Mesothelial cell of epicardium (in vitro differentiated cells): ENCODE data around the gene RPL35. TPM values are rescaled to one million over a fixed set of nuclear protein-coding genes. Genes with fewer than 3 reads are reported as not detected.
A peak's percentile ranks its signal among the peaks of the same experiment; 100 is the strongest.

Experiments used
- DNase-seq, 2 experiments: peaks; one replicate each; pipeline ENCODE4 v3.0.0; 2021; ENCODE audit warnings: low spot score in 2 of 2; ENCODE audit not compliant: unreplicated experiment in 2 of 2
- H3K27ac Mint-ChIP-seq: 2 replicates; pipeline ENCODE4 v1.8.0; 2021; ENCODE audit warnings: mixed read lengths
- H3K27me3 Mint-ChIP-seq: 2 replicates; pipeline ENCODE4 v1.8.0; 2021; ENCODE audit warnings: low read depth, mixed read lengths
- H3K36me3 Mint-ChIP-seq: 2 replicates; pipeline ENCODE4 v1.8.0; 2021; ENCODE audit warnings: mixed read lengths
- H3K4me1 Mint-ChIP-seq: 2 replicates; pipeline ENCODE4 v1.8.0; 2021; ENCODE audit warnings: mixed read lengths
- H3K4me3 Mint-ChIP-seq: 2 replicates; pipeline ENCODE4 v1.8.0; 2021; ENCODE audit warnings: mild to moderate bottlenecking, moderate library complexity, mixed read lengths
- H3K9me3 Mint-ChIP-seq: 2 replicates; pipeline ENCODE4 v1.8.0; 2021; ENCODE audit warnings: mixed read lengths
- total RNA-seq: library from RNA; stranded (reverse); gene quantifications from 3 replicates; pipeline ENCODE4 v1.2.1, GENCODE V29; 2021
- TF ChIP-seq, protein P1 (sequence below): fragments of 200-600 bp; sonication (generic); IDR thresholded peaks from one replicate; pipeline ENCODE4 v1.5.0; 2021; ENCODE audit warnings: antibody characterized with exemption; ENCODE audit not compliant: unreplicated experiment

The RPL35 gene
- total RNA-seq, 1 donor from 2014 or later: 1,103 TPM

DNA sequence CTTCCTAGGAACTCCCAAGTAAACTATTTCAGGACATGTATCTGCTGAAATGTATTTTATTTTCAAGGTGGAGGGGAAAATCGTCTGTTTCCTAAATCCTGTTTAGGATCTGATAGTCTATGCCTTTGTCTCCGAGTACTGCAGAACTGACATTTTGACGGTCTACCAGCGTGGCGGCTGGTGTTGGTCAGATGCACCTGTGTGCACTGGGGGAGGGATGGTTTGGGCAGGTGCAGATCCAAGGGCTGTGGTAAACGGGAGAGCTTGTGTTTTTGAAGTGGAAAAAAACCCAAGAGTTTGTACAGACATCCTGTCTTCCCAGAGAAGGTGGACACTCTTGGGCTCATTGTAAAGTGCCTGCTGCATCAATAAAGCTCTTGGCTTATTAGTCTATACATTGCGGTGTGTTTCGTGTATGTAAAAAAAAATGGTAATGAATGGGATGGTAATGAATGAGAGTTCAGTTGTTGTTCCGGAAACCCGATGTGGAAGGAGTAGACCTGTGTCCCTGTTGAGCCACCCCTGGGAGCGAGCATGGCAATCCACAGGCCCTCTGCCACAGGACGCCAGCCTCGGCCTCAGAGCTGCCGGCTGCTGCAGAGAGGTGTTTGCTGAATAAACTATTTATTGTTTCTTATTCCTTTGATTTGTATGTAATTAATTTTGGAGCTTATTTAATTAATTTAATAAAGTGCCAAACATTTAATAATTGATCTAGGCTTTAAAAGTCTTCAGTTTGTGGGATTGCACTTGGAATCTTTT lies 15.4 kb upstream of the RPL35 start:
- no peak for DNase-seq
- H3K4me1 Mint-ChIP-seq: no peaks in the 10 kb centered on the region

DNA sequence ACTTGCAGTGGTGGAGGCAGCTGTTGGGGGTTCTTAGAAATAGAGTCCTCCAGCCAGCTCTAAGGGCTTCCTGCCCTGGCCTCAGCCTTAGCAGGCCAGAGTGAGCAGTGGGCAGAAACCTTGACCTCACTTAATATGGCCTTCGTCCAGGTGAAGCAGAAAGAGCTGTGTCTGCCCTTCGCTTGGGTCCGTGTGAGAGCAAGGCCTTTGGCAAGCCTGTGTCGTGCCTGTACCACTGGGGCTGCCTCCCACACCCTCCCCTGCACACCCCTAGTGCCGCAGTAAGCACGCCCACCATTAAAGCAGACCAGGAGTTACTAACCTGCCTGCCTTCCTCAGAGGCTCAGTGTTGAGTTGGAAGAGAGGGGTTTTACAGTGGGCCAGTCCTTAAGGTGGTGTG lies 13.7 kb upstream of the RPL35 start:
- no peaks in the 10 kb centered on the region for H3K27me3 Mint-ChIP-seq
- TF ChIP-seq, protein P1, sequence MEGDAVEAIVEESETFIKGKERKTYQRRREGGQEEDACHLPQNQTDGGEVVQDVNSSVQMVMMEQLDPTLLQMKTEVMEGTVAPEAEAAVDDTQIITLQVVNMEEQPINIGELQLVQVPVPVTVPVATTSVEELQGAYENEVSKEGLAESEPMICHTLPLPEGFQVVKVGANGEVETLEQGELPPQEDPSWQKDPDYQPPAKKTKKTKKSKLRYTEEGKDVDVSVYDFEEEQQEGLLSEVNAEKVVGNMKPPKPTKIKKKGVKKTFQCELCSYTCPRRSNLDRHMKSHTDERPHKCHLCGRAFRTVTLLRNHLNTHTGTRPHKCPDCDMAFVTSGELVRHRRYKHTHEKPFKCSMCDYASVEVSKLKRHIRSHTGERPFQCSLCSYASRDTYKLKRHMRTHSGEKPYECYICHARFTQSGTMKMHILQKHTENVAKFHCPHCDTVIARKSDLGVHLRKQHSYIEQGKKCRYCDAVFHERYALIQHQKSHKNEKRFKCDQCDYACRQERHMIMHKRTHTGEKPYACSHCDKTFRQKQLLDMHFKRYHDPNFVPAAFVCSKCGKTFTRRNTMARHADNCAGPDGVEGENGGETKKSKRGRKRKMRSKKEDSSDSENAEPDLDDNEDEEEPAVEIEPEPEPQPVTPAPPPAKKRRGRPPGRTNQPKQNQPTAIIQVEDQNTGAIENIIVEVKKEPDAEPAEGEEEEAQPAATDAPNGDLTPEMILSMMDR: no peak
- H3K4me1 Mint-ChIP-seq: peaks cover 15% of the 10 kb centered on the region
- no peak overlapping the region for H3K27ac Mint-ChIP-seq
- no peaks in the 10 kb centered on the region for H3K9me3 Mint-ChIP-seq
- H3K4me3 Mint-ChIP-seq: no peak overlapping the region
- DNase-seq: no peak
- peaks cover 11% of the 10 kb centered on the region for H3K36me3 Mint-ChIP-seq

More for the DNA sequence above, 15.4 kb upstream of the RPL35 start:
- H3K27ac Mint-ChIP-seq: no peak overlapping the region
- no peak overlapping the region for H3K4me3 Mint-ChIP-seq
- peaks cover 18% of the 10 kb centered on the region for H3K36me3 Mint-ChIP-seq
- TF ChIP-seq, protein P1: no peak
- H3K27me3 Mint-ChIP-seq: no peaks in the 10 kb centered on the region
- H3K9me3 Mint-ChIP-seq: no peaks in the 10 kb centered on the region

DNA sequence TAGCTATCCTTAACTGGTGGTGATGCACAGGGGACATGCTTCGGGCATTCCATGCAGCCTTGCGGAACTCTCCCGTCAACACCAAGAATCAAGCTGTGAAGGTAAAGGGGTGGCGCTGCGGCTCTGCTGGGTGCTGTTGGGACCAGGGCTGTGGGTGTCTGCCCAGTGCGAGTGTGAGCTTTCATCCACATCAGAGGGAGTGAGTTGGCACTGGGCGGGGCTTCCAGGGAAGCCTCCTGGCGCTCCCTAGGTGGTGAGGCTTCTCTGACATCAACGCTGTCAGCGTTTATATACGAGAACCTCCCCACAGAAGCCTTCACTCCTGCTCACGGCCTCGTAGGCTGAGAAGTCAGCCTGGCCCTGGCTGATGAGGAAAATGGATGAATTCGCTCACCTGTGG lies 11.9 kb upstream of the RPL35 start:
- Mint-ChIP-seq H3K27ac (no peak overlapping the region), H3K9me3 (no peaks in the 10 kb centered on the region), H3K4me1 (peaks cover 22% of the 10 kb centered on the region), H3K27me3 (no peaks in the 10 kb centered on the region), H3K4me3 (no peak overlapping the region), H3K36me3 (peaks cover 11% of the 10 kb centered on the region)
- DNase-seq: no peak
- TF ChIP-seq, protein P1: no peak

DNA sequence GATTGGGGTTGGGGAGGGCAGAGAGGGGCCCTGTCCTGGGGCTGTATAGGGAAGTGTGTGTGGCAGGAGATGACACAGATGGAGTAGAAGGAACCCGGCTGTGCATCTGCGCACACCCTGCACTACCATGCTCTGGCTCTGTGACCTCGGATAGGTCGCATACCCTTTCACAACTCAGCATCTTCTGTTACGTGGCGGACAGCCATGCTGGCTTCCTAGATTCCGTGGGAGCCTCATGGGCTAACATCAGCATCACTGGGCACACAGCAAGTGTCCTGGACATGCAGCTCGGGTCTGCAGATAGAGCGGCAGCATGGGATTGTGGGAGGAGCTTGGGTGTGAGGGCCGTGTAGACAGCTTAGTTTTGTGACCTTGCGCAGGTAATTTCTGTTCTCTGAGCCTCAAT lies 9.4 kb upstream of the RPL35 start:
- no peaks in the 10 kb centered on the region for H3K9me3 Mint-ChIP-seq

DNA sequence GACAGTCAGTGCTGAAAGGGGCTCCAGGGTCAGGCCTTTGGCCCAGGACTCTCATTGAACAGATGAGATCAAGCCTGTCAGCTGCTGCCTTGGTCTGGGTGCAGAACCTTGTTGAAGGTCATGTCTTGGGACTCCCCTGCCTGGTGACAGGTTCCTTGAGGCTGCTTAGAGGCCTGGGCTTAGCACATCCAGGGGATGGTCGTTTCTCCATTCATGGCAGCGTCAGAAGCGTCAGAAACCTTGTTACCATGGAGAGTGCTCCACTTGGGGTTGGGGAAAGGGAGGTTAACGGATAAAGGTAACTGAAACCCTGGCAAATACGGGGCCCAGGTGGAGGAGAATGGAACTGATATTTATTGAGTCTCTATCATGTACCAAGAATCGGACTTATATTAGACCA lies 9.0 kb upstream of the RPL35 start:
- TF ChIP-seq, protein P1: no peak
- H3K27ac Mint-ChIP-seq: peak overlapping the region; percentile 92
- peak overlapping the region; percentile 93 for H3K4me3 Mint-ChIP-seq
- no peak for DNase-seq
- H3K4me1 Mint-ChIP-seq: peaks cover 36% of the 10 kb centered on the region
- H3K36me3 Mint-ChIP-seq: peaks cover 4% of the 10 kb centered on the region
- H3K27me3 Mint-ChIP-seq: no peaks in the 10 kb centered on the region
- H3K9me3 Mint-ChIP-seq: no peaks in the 10 kb centered on the region

More for the DNA sequence above, 9.4 kb upstream of the RPL35 start:
- peaks cover 36% of the 10 kb centered on the region for H3K4me1 Mint-ChIP-seq
- peaks cover 4% of the 10 kb centered on the region for H3K36me3 Mint-ChIP-seq
- TF ChIP-seq, protein P1: no peak
- H3K27ac Mint-ChIP-seq: peak overlapping the region; percentile 64
- peak overlapping the region; percentile 93 for H3K4me3 Mint-ChIP-seq
- no peaks in the 10 kb centered on the region for H3K27me3 Mint-ChIP-seq
- DNase-seq: no peak
